Trophoblast cell (in vitro differentiated cells and primary cell): ENCODE measurements around the gene BABAM1. TPM values are rescaled to one million over a fixed set of nuclear protein-coding genes. Genes with fewer than 3 reads are reported as not detected.
A peak's percentile ranks its signal among the peaks of the same experiment; 100 is the strongest.

Source experiments
- DNase-seq, 2 donors: peaks; one replicate each; pipeline ENCODE4 v3.0.0-alpha.2; 2016
- H2AFZ ChIP-seq: 2 replicates; pipeline ENCODE4 v1.6.1; 2013; ENCODE audit warnings: low read length, moderate library complexity, mild to moderate bottlenecking; ENCODE audit not compliant: insufficient read depth, poor library complexity
- H2AK5ac ChIP-seq: 2 replicates; pipeline ENCODE4 v1.6.1; 2013; ENCODE audit warnings: mild to moderate bottlenecking, low read length
- H2BK120ac ChIP-seq: 2 replicates; pipeline ENCODE4 v1.6.1; 2013; ENCODE audit warnings: low read length, mild to moderate bottlenecking, moderate library complexity; ENCODE audit not compliant: insufficient read depth, poor library complexity
- H2BK12ac ChIP-seq: 2 replicates; pipeline ENCODE4 v1.6.1; 2013; ENCODE audit warnings: mild to moderate bottlenecking, low read length, moderate library complexity
- H2BK5ac ChIP-seq: 2 replicates; pipeline ENCODE4 v1.6.1; 2013; ENCODE audit warnings: low read length, low read depth, moderate library complexity, mild to moderate bottlenecking; ENCODE audit not compliant: poor library complexity
- H3K14ac ChIP-seq: 2 replicates; pipeline ENCODE4 v1.6.1; 2013; ENCODE audit warnings: mild to moderate bottlenecking, low read length
- H3K18ac ChIP-seq: 2 replicates; pipeline ENCODE4 v1.6.1; 2013; ENCODE audit warnings: mild to moderate bottlenecking, low read length
- H3K23ac ChIP-seq: 2 replicates; pipeline ENCODE4 v1.6.1; 2013; ENCODE audit warnings: low read length
- H3K27ac ChIP-seq: 2 replicates; pipeline ENCODE4 v1.5.1; 2013; ENCODE audit warnings: low read depth, mild to moderate bottlenecking, inconsistent platforms, low read length, moderate library complexity
- H3K27me3 ChIP-seq: 2 replicates; pipeline ENCODE4 v1.6.1; 2013; ENCODE audit warnings: inconsistent platforms, mild to moderate bottlenecking, low read length, moderate library complexity; ENCODE audit not compliant: insufficient read depth
- H3K36me3 ChIP-seq, 2 experiments: 1 replicate in 1 of 2; 2 replicates in 1 of 2; pipeline ENCODE4 v1.6.1; 2013; ENCODE audit warnings: low read length in 2 of 2, mild to moderate bottlenecking in 2 of 2, moderate library complexity in 1 of 2; ENCODE audit not compliant: insufficient read depth in 2 of 2, control insufficient read depth in 1 of 2
- H3K4ac ChIP-seq: 2 replicates; pipeline ENCODE4 v1.6.1; 2013; ENCODE audit warnings: low read depth, mild to moderate bottlenecking, low read length, moderate library complexity
- H3K4me1 ChIP-seq, 2 experiments: 1 replicate in 1 of 2; 2 replicates in 1 of 2; pipeline ENCODE4 v1.6.1; 2013; ENCODE audit warnings: low read length in 2 of 2, mild to moderate bottlenecking in 2 of 2, moderate library complexity in 1 of 2; ENCODE audit not compliant: insufficient read depth in 2 of 2, control insufficient read depth in 1 of 2
- H3K4me2 ChIP-seq: 2 replicates; pipeline ENCODE4 v1.6.1; 2013; ENCODE audit warnings: inconsistent platforms, mild to moderate bottlenecking, low read length, moderate library complexity
- H3K4me3 ChIP-seq: 2 replicates; pipeline ENCODE4 v1.5.1; 2013; ENCODE audit warnings: mild to moderate bottlenecking, low read depth, low read length, inconsistent platforms
- H3K79me1 ChIP-seq: one replicate; pipeline ENCODE4 v1.6.1; 2013; ENCODE audit warnings: low read length
- H3K79me2 ChIP-seq: 2 replicates; pipeline ENCODE4 v1.6.1; 2013; ENCODE audit warnings: low read length, mild to moderate bottlenecking; ENCODE audit not compliant: control insufficient read depth, insufficient read depth, poor library complexity
- H3K9ac ChIP-seq: 2 replicates; pipeline ENCODE4 v1.6.1; 2013; ENCODE audit warnings: mild to moderate bottlenecking, low read length
- H3K9me3 ChIP-seq: 2 replicates; pipeline ENCODE4 v1.6.1; 2013; ENCODE audit warnings: low read depth, mild to moderate bottlenecking, control low read depth, inconsistent platforms, low read length; ENCODE audit not compliant: insufficient read depth
- H4K12ac ChIP-seq: 2 replicates; pipeline ENCODE4 v1.6.1; 2013; ENCODE audit warnings: low read depth, mild to moderate bottlenecking, low read length, moderate library complexity
- H4K8ac ChIP-seq: 2 replicates; pipeline ENCODE4 v1.6.1; 2013; ENCODE audit warnings: low read depth, mild to moderate bottlenecking, low read length, moderate library complexity
- H4K91ac ChIP-seq: one replicate; pipeline ENCODE4 v1.6.1; 2013; ENCODE audit warnings: low read depth, mild to moderate bottlenecking, low read length, moderate library complexity
- WGBS: extraction: QIAGEN DNeasy Blood & Tissue Kit; methylation state at CpG from one replicate; pipeline ENCODE4 v1.1.7; 2013; ENCODE audit warnings: missing lambda C conversion rate; ENCODE audit not compliant: insufficient read length, insufficient coverage; ENCODE audit errors: extremely low coverage; 5-methylcytosine and 5-hydroxymethylcytosine counted together
- polyA plus RNA-seq: library from polyadenylated mRNA; stranded (reverse); fragments of 200-250 nt; gene quantifications from 2 replicates; pipeline ENCODE4 v1.2.3, GENCODE V29; 2013

The BABAM1 gene
- 139 and 141 TPM in 2 replicates for polyA plus RNA-seq

GRCh38 chr19:17266975-17267788 lies at the start of gene BABAM1:
Gene BABAM1, plus strand, starts transcription at chr19:17267443. Its CDS starts 1,364 bp downstream, at chr19:17268807.
- Histone ChIP-seq H3K14ac (peak within 1 kb of the TSS; percentile 92), H4K12ac (peak within 1 kb of the TSS; percentile 95)
- WGBS: no CpG with 5 or more reads among the region's 27 CpGs

GRCh38 chr19:17219286-17219685 lies 48.0 kb upstream of the BABAM1 start:
- H3K23ac ChIP-seq: no peak overlapping the region
- no peak overlapping the region for H2BK120ac ChIP-seq
- H3K36me3 ChIP-seq: peaks cover 21 to 23% of the 10 kb centered on the region in 2 experiments
- H2BK5ac ChIP-seq: no peak overlapping the region
- DNase-seq: no peak
- no peak overlapping the region for H3K18ac ChIP-seq
- no peak overlapping the region for H3K27ac ChIP-seq
- H3K4ac ChIP-seq: no peak overlapping the region
- peaks cover 5% of the 10 kb centered on the region for H3K9me3 ChIP-seq
- H2AFZ ChIP-seq: no peak overlapping the region
- no peak overlapping the region for H3K14ac ChIP-seq
- H3K79me1 ChIP-seq: peaks cover 15% of the 10 kb centered on the region
- H3K4me1 ChIP-seq: peaks cover 14 to 15% of the 10 kb centered on the region in 2 experiments
- H3K79me2 ChIP-seq: peaks cover 6% of the 10 kb centered on the region
- no peak overlapping the region for H4K91ac ChIP-seq
- H2BK12ac ChIP-seq: no peak overlapping the region
- H3K9ac ChIP-seq: no peak overlapping the region
- WGBS: no CpG with 5 or more reads among the region's 8 CpGs
- no peak overlapping the region for H4K12ac ChIP-seq
- H3K27me3 ChIP-seq: no peaks in the 10 kb centered on the region
- no peak overlapping the region for H3K4me3 ChIP-seq
- no peak overlapping the region for H2AK5ac ChIP-seq
- no peak overlapping the region for H3K4me2 ChIP-seq
- no peak overlapping the region for H4K8ac ChIP-seq

More at GRCh38 chr19:17266975-17267788, at the start of gene BABAM1:
- H2BK12ac ChIP-seq: peak within 1 kb of the TSS; percentile 89
- H2AFZ ChIP-seq: peak within 1 kb of the TSS; percentile 86
- H4K91ac ChIP-seq: peak within 1 kb of the TSS; percentile 90
- peak within 1 kb of the TSS; percentile 96 for H4K8ac ChIP-seq
- H3K27ac ChIP-seq: peak within 1 kb of the TSS; percentile 96
- peak within 1 kb of the TSS; percentile 96 for H2BK5ac ChIP-seq
- peaks cover 20 to 24% of the 10 kb centered on the region in 2 experiments for H3K36me3 ChIP-seq
- H3K4me3 ChIP-seq: peak within 1 kb of the TSS; percentile 92
- H3K9me3 ChIP-seq: peaks cover 2% of the 10 kb centered on the region
- H2BK120ac ChIP-seq: peak within 1 kb of the TSS; percentile 97
- no peak within 1 kb of the TSS for H3K23ac ChIP-seq
- H2AK5ac ChIP-seq: peak within 1 kb of the TSS; percentile 83
- peak within 1 kb of the TSS; percentile 95 for H3K9ac ChIP-seq
- peak within 1 kb of the TSS; percentile 81 for H3K4me2 ChIP-seq
- peaks cover 18% of the 10 kb centered on the region in 2 experiments for H3K4me1 ChIP-seq
- H3K79me2 ChIP-seq: peaks cover 7% of the 10 kb centered on the region
- H3K79me1 ChIP-seq: peaks cover 32% of the 10 kb centered on the region
- DNase-seq: peak; percentile 98
- H3K4ac ChIP-seq: peak within 1 kb of the TSS; percentile 94
- H3K18ac ChIP-seq: peak within 1 kb of the TSS; percentile 97
- no peaks in the 10 kb centered on the region for H3K27me3 ChIP-seq

- Histone ChIP-seq H3K27me3 (no peaks in the 10 kb centered on the region), H3K4me3 (no peak overlapping the region), H4K91ac (no peak overlapping the region), H4K12ac (no peak overlapping the region), H2AK5ac (peak overlapping the region; percentile 32), H3K79me2 (peaks cover under 1% of the 10 kb centered on the region), H3K4me2 (no peak overlapping the region), H3K79me1 (peaks cover 7% of the 10 kb centered on the region), H3K36me3 (peaks cover 21 to 23% of the 10 kb centered on the region in 2 experiments), H2AFZ (no peak overlapping the region), H4K8ac (peak overlapping the region; percentile 33), H3K4ac (no peak overlapping the region), H3K18ac (no peak overlapping the region), H2BK5ac (no peak overlapping the region), H3K9ac (no peak overlapping the region), H3K9me3 (peaks cover 2% of the 10 kb centered on the region), H3K14ac (no peak overlapping the region), H2BK12ac (no peak overlapping the region), H3K23ac (no peak overlapping the region), H3K4me1 (peaks cover 8 to 9% of the 10 kb centered on the region in 2 experiments), H3K27ac (no peak overlapping the region), H2BK120ac (no peak overlapping the region)
- DNase-seq: peak; percentile 48 to 66
- WGBS: no CpG with 5 or more reads among the region's 14 CpGs
These were observed 47.0 kb upstream of the BABAM1 start for GRCh38 chr19:17220207-17220758.

- no peak overlapping the region for H3K14ac ChIP-seq
- no peak overlapping the region for H3K4me2 ChIP-seq
- peak overlapping the region; percentile 83 for H2AK5ac ChIP-seq
- H3K18ac ChIP-seq: no peak overlapping the region
- no peak overlapping the region for H4K12ac ChIP-seq
- H3K79me2 ChIP-seq: peaks cover 5% of the 10 kb centered on the region
- no peak overlapping the region for H4K91ac ChIP-seq
- H3K4me1 ChIP-seq: peaks cover 8 to 10% of the 10 kb centered on the region in 2 experiments
- H3K4ac ChIP-seq: no peak overlapping the region
- H3K9ac ChIP-seq: no peak overlapping the region
- no peak overlapping the region for H2AFZ ChIP-seq
- no peak overlapping the region for H3K23ac ChIP-seq
- DNase-seq: peak in 1 of 2 donors; percentile 31
- no CpG with 5 or more reads among the region's 10 CpGs for WGBS
- H3K27ac ChIP-seq: no peak overlapping the region
- no peak overlapping the region for H2BK12ac ChIP-seq
- H2BK5ac ChIP-seq: no peak overlapping the region
- H3K36me3 ChIP-seq: peaks cover 5 to 7% of the 10 kb centered on the region in 2 experiments
- H3K79me1 ChIP-seq: peaks cover 9% of the 10 kb centered on the region
- H3K27me3 ChIP-seq: no peaks in the 10 kb centered on the region
- H3K9me3 ChIP-seq: no peaks in the 10 kb centered on the region
- H2BK120ac ChIP-seq: no peak overlapping the region
- no peak overlapping the region for H4K8ac ChIP-seq
- no peak overlapping the region for H3K4me3 ChIP-seq
These were observed 42.2 kb upstream of the BABAM1 start for GRCh38 chr19:17225053-17225452.
